ENCODE measurements around the gene AKAP8L.

DNA sequence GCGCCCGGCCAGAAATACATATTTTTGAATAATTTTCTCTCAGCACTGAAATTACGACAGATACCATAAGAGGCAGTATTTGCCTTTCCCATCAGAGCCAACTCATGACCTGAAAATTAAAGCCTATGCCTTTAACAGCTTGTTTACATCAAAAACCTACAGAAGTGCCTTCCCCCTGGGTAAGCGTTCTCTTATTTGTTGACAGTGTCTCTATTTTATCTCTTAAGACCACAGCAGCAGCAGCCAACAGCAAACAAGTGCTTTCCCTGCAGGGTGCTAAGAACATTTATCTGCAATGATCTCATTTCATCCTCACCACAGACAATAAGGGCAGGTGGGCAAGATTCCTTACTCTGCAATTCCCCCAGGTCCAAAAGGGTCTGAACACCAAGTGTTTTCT, 6.0 kb downstream of the AKAP8L start:
- TF ChIP-seq CTCF (IDR thresholded peaks at IDR 0.05) (no peak), POLR2A (IDR thresholded peaks at IDR 0.05) (no peak)
